ENCODE results near the gene CGA.

The CGA gene

DNA sequence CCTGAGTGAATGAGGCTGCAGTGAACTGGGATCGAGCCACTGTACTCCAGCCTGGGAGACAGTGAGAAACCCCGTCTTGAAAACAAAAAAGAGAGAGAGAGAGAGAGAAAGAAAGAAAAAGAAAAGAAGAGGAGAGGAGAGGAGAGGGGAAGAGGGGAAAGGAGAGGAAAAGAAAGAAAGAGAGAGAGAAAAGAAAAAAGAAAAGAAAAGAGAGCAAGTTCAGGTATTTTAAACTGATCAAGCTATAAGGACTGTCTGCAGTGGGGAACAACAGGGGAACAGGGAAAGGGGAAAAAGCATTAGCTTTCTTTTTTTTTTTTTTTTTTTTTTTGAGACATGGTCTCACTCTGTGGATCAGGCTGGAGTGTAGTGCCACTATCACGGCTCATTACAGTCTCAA, 2.5 kb downstream of the CGA start:
- no peak overlapping the region for H3K27ac ChIP-seq
- no peak for TF ChIP-seq CTCF (conservative IDR thresholded peaks at IDR 0.05)

- H3K27ac ChIP-seq = no peak overlapping the region
- TF ChIP-seq CTCF (conservative IDR thresholded peaks at IDR 0.05) = no peak
Measured at GRCh38 chr6:87089135-87089534, 5.8 kb downstream of the CGA start.

- no peak overlapping the region for H3K27ac ChIP-seq
- no peak for TF ChIP-seq CTCF (conservative IDR thresholded peaks at IDR 0.05)
Measured at GRCh38 chr6:87088076-87088475, 6.8 kb downstream of the CGA start.

- no peak for TF ChIP-seq CTCF (conservative IDR thresholded peaks at IDR 0.05)
- H3K27ac ChIP-seq = no peak overlapping the region
Measured at GRCh38 chr6:87082160-87082721, 12.7 kb downstream of the CGA start.

GRCh38 chr6:87078983-87079616, 15.8 kb downstream of the CGA start:
- peak; percentile 71 for TF ChIP-seq CTCF (conservative IDR thresholded peaks at IDR 0.05)

GRCh38 chr6:87075168-87075567, 19.7 kb downstream of the CGA start:
- no peak for TF ChIP-seq CTCF (conservative IDR thresholded peaks at IDR 0.05)
- H3K27ac ChIP-seq = no peak overlapping the region

More at GRCh38 chr6:87078983-87079616, 15.8 kb downstream of the CGA start:
- no peak overlapping the region for H3K27ac ChIP-seq

- H3K27ac ChIP-seq = no peak overlapping the region
- TF ChIP-seq CTCF (conservative IDR thresholded peaks at IDR 0.05) = no peak
Measured at GRCh38 chr6:87074101-87074621, 20.7 kb downstream of the CGA start.

Data from VCaP (cell line).